OCI-LY7 (cell line): Measurements from ENCODE around the gene RTP5. TPM values are rescaled to one million over a fixed set of nuclear protein-coding genes. Genes with fewer than 3 reads are reported as not detected.
A peak's percentile ranks its signal among the peaks of the same experiment; 100 is the strongest.

Source experiments
- BruUV-seq: library from RNA; stranded (reverse); fragments of 400-500 nt; replicated peaks from 2 replicates; lab custom pipeline; 2021; lab: Mats Ljungman, UMichigan
- CTCF ChIA-PET: fragments of 300-600 bp; sonication (Branson Sonifier 250); formaldehyde crosslinking; loops from one replicate; lab custom pipeline; 2022; ENCODE audit warnings: antibody characterized with exemption; ENCODE audit not compliant: unreplicated experiment; lab: Charles Lee
- POLR2A ChIA-PET: fragments of 300-600 bp; sonication (Branson Sonifier 250); formaldehyde crosslinking; loops from one replicate; lab custom pipeline; 2022; ENCODE audit warnings: antibody characterized with exemption; lab: Charles Lee
- DNase-seq: peaks from one replicate; pipeline ENCODE4 v3.0.0-alpha.2; 2015; ENCODE audit warnings: low spot score
- H2AFZ ChIP-seq: fragments of 200-600 bp; sonication (generic), shearing (Covaris generic); 2 replicates; pipeline ENCODE4 v1.6.1; 2014; ENCODE audit warnings: mild to moderate bottlenecking, antibody characterized with exemption, low read length, moderate library complexity
- H3K27ac ChIP-seq: fragments of 200-600 bp; sonication (generic); 2 replicates; pipeline ENCODE4 v1.5.1; 2014; ENCODE audit warnings: mixed run types, low read depth, mild to moderate bottlenecking, moderate library complexity, low read length, inconsistent platforms; ENCODE audit not compliant: poor library complexity, severe bottlenecking
- H3K36me3 ChIP-seq: fragments of 200-600 bp; sonication (generic); 2 replicates; pipeline ENCODE4 v1.6.1; 2014; ENCODE audit warnings: mild to moderate bottlenecking, antibody characterized with exemption, low read length, moderate library complexity, mixed read lengths; ENCODE audit not compliant: insufficient read depth
- H3K4me1 ChIP-seq: fragments of 200-600 bp; sonication (generic); 2 replicates; pipeline ENCODE4 v1.5.1; 2014; ENCODE audit warnings: mild to moderate bottlenecking, low read length; ENCODE audit not compliant: insufficient read depth, poor library complexity, severe bottlenecking
- H3K4me2 ChIP-seq: fragments of 200-600 bp; sonication (generic); 2 replicates; pipeline ENCODE4 v1.6.1; 2014; ENCODE audit warnings: mild to moderate bottlenecking, low read length
- H3K4me3 ChIP-seq: fragments of 200-600 bp; sonication (generic); 2 replicates; pipeline ENCODE4 v1.5.1; 2014; ENCODE audit warnings: mild to moderate bottlenecking, low read depth, low read length; ENCODE audit not compliant: poor library complexity, severe bottlenecking
- H3K79me2 ChIP-seq: fragments of 200-600 bp; sonication (generic); 2 replicates; pipeline ENCODE4 v1.6.1; 2016; ENCODE audit warnings: low read depth, mild to moderate bottlenecking, low read length, moderate library complexity, mixed read lengths; ENCODE audit not compliant: insufficient read depth
- H3K9me2 ChIP-seq: fragments of 200-600 bp; sonication (generic); 2 replicates; pipeline ENCODE4 v1.6.1; 2016; ENCODE audit warnings: mild to moderate bottlenecking, low read length, mixed read lengths; ENCODE audit not compliant: insufficient read depth
- H3K9me3 ChIP-seq: fragments of 200-600 bp; sonication (generic); 2 replicates; pipeline ENCODE4 v1.6.1; 2014; ENCODE audit warnings: mild to moderate bottlenecking, mixed run types, low read length, mixed read lengths
- H4K20me1 ChIP-seq: fragments of 200-600 bp; sonication (generic); 2 replicates; pipeline ENCODE4 v1.6.1; 2014; ENCODE audit warnings: mild to moderate bottlenecking, antibody characterized with exemption, low read length, moderate library complexity, mixed read lengths; ENCODE audit not compliant: insufficient read depth
- CTCF ChIP-seq: fragments of 200-600 bp; sonication (generic); conservative IDR thresholded peaks from 2 replicates; pipeline ENCODE4 v1.5.1; 2014; ENCODE audit warnings: mild to moderate bottlenecking, antibody characterized with exemption, low read length, moderate library complexity, mixed read lengths
- EZH2phosphoT487 ChIP-seq: fragments of 200-600 bp; sonication (generic); IDR thresholded peaks from 2 replicates; pipeline ENCODE4 v1.6.1; 2018; ENCODE audit warnings: low read depth, borderline replicate concordance, mild to moderate bottlenecking, mixed run types, antibody characterized with exemption, low read length, moderate library complexity, mixed read lengths
- intact Hi-C: fragments of 100-400 bp; cut with micrococcal nuclease; formaldehyde crosslinking; loops from one replicate; pipeline ENCODE4 v1.10.0; 2022; ENCODE audit not compliant: unreplicated experiment
- total RNA-seq, 2 experiments: library from RNA; depleted of rRNA in 1 of 2; stranded (reverse); fragments of >200 nt in 1 of 2; shearing (Covaris generic) in 1 of 2; gene quantifications; 2 replicates each; pipeline ENCODE4 v1.2.3, GENCODE V29; 2014 to 2022

RTP5 gene
- total RNA-seq, 2 experiments from 2014 or later: not detected

- H3K4me2 ChIP-seq: no peak overlapping the region
- no peak overlapping the region for H3K27ac ChIP-seq
- no peaks in the 10 kb centered on the region; the same call in 1 of the 2 replicates for H4K20me1 ChIP-seq
- no TSS peak for BruUV-seq
- H3K79me2 ChIP-seq: peaks cover 11% of the 10 kb centered on the region; the same call in 1 of the 2 replicates
- H3K4me3 ChIP-seq: no peak overlapping the region
- peaks cover 3% of the 10 kb centered on the region; the same call in 1 of the 2 replicates for H3K9me3 ChIP-seq
- peaks cover 62% of the 10 kb centered on the region for H3K4me1 ChIP-seq
- ChIA-PET CTCF (no interaction called here), POLR2A (no interaction called here)
- DNase-seq: no peak
- TF ChIP-seq CTCF: no peak
- TF ChIP-seq EZH2phosphoT487: no peak
- no peak overlapping the region for H2AFZ ChIP-seq
- H3K36me3 ChIP-seq: peaks cover 43% of the 10 kb centered on the region
- no peaks in the 10 kb centered on the region for H3K9me2 ChIP-seq
- intact Hi-C loops: loop anchor here (5.0 to 10.0 kb wide), 3 partner anchors 77 to 740 kb away; partner anchors contain the start of genes DTYMK and PASK
These were observed 15.4 kb downstream of the RTP5 start for GRCh38 chr2:241884951-241885290.

DNA sequence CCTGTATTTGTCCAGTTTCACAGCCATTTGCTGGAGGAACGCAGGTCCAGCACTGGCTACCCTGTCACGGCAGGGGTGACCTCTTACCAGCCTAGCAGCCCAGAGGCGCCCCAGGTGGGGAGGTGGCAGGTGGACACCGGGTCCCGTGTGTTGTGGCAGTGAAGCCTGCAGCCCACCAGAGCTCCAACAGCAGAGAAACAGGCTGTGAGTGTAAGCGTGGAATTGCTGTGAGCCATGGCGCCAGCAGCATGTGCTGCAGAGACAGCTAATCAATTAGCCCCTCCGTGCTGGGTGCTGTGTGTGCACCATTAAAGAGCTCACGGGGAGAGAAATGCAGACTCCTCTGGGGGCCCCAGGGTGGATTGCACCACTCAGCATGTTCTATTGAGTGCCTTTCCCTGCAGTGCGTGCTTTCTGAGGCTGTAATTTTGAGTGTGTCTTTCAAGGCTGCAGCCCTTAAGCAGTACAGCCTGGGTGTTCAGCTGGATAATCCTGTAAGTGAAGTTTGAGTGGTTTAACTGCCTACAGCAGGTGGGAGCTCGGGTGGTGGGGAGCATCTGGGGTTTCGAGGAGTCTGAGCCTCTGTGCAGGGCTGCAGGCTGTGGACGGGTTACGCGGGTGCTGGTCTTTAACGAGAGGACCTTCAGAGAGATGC, 15.9 kb downstream of the RTP5 start:
- no peak for DNase-seq
- TF ChIP-seq EZH2phosphoT487 (no peak), CTCF (no peak)
- H3K4me3 ChIP-seq: peak overlapping the region; percentile 3
- no peak overlapping the region for H3K27ac ChIP-seq
- no peaks in the 10 kb centered on the region for H3K9me2 ChIP-seq
- peaks cover 3% of the 10 kb centered on the region; the same call in 1 of the 2 replicates for H3K9me3 ChIP-seq
- no peaks in the 10 kb centered on the region; the same call in 1 of the 2 replicates for H4K20me1 ChIP-seq
- BruUV-seq: no TSS peak
- peaks cover 58% of the 10 kb centered on the region for H3K4me1 ChIP-seq
- CTCF ChIA-PET: no interaction called here
- intact Hi-C loops: loop anchor here (10.0 kb wide), 1 partner anchor 741 kb away; the partner anchor contains the start of gene PASK
- H3K4me2 ChIP-seq: peak overlapping the region; percentile 57
- H3K79me2 ChIP-seq: peaks cover 11% of the 10 kb centered on the region; the same call in 1 of the 2 replicates
- no peak overlapping the region for H2AFZ ChIP-seq
- POLR2A ChIA-PET: no interaction called here
- peaks cover 44% of the 10 kb centered on the region for H3K36me3 ChIP-seq
